Measurements from ENCODE around the gene PLCH2. TPM values are rescaled to one million over a fixed set of nuclear protein-coding genes. Genes with fewer than 3 reads are reported as not detected.
"Not testable (repeated sequence)": the region's sequence is repeated elsewhere in the genome, so short reads cannot be mapped to it uniquely, and the experiment has no call there.

PLCH2 gene
- total RNA-seq, 4 donors from 2014 or later = 1.00 to 7.3 (median 4.6) TPM

- intact Hi-C loops (cut with DNase I; ENCODE audit: low total_unique reads); H3K27me3 ChIP-seq; H3K36me3 ChIP-seq; DNase-seq; H3K4me3 ChIP-seq; H3K9me3 ChIP-seq: not testable (repeated sequence)
- Histone ChIP-seq H3K27ac (peak overlapping the region in 1 of 4 donors; percentile 55), H3K4me1 (peaks cover 29 to 56% (median 43%) of the 10 kb centered on the region in 4 donors)
- in situ Hi-C loops (cut with MboI; ENCODE audit: low pct_ligation_motif_present in 1 of 4, low pct_unique_long_range_greater_than_20kb in 1 of 4, low sequenced_read_pairs in 3 of 4) = loop anchor here in 1 of 4 donors (25.0 kb wide), 1 partner anchor 139 kb away; the partner anchor contains the start of gene PEX10
- WGBS, 2 donors (ENCODE audit: low coverage in 1 of 2) = 75 to 84% methylated on average over 4 to 9 of the region's 9 CpGs
These were observed 75.5 kb downstream of the PLCH2 start for GRCh38 chr1:2551544-2551943.

GRCh38 chr1:2552189-2552588 is 76.1 kb downstream of the PLCH2 start:
- no peak for DNase-seq
- no peak for TF ChIP-seq CTCF (IDR thresholded peaks at IDR 0.05)
- no peak for TF ChIP-seq POLR2A (IDR thresholded peaks at IDR 0.05)
- no peak for TF ChIP-seq POLR2AphosphoS5 (IDR thresholded peaks at IDR 0.05)
- WGBS, 2 donors (ENCODE audit: low coverage in 1 of 2) = 96% methylated on average over 23 of the region's 26 CpGs; no CpG with 5 or more reads in 1 of the 2 donors
- no peak overlapping the region for H3K4me3 ChIP-seq
- in situ Hi-C loops (cut with MboI; ENCODE audit: low pct_ligation_motif_present in 1 of 4, low pct_unique_long_range_greater_than_20kb in 1 of 4, low sequenced_read_pairs in 3 of 4) (loop anchor here in 1 of 4 donors (25.0 kb wide), 1 partner anchor 140 kb away; the partner anchor contains the start of gene PEX10), intact Hi-C loops (cut with DNase I; ENCODE audit: low total_unique reads) (no loop called here)
- H3K36me3 ChIP-seq = no peaks in the 10 kb centered on the region
- peaks cover 31 to 51% (median 42%) of the 10 kb centered on the region in 4 donors for H3K4me1 ChIP-seq
- no peaks in the 10 kb centered on the region for H3K27me3 ChIP-seq
- no peak overlapping the region for H3K27ac ChIP-seq
- no peaks in the 10 kb centered on the region for H3K9me3 ChIP-seq

DNA sequence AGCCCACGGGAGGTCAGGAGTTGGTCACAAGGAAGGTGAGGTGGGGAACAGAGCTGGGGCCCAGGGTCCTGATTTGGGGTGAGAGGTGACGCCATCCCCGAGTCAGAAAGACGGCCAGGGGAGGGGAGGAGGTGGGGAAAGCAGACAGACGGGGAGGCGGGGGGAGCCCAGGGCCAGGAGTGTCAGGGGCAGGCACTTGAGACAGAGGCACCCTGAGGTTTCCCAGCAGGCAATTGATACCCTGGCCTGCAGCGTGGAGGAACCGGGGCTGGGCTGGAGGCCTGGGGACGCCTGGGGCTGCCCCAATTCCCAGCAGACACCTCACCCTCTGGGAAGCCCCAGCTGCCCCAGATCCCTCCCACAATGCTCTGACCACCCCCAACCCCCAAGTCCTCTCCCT is 77.0 kb downstream of the PLCH2 start:
- intact Hi-C loops (cut with DNase I; ENCODE audit: low total_unique reads); H3K27me3 ChIP-seq; H3K27ac ChIP-seq; DNase-seq; H3K4me3 ChIP-seq; H3K9me3 ChIP-seq; H3K36me3 ChIP-seq: not testable (repeated sequence)
- in situ Hi-C loops (cut with MboI; ENCODE audit: low pct_ligation_motif_present in 1 of 4, low pct_unique_long_range_greater_than_20kb in 1 of 4, low sequenced_read_pairs in 3 of 4) = loop anchor here in 1 of 4 donors (25.0 kb wide), 1 partner anchor 141 kb away; the partner anchor contains the start of gene PEX10
- H3K4me1 ChIP-seq = peaks cover 31 to 51% (median 42%) of the 10 kb centered on the region in 4 donors
- 77% methylated on average over 6 of the region's 9 CpGs; no CpG with 5 or more reads in 1 of the 2 donors for WGBS, 2 donors (ENCODE audit: low coverage in 1 of 2)

DNA sequence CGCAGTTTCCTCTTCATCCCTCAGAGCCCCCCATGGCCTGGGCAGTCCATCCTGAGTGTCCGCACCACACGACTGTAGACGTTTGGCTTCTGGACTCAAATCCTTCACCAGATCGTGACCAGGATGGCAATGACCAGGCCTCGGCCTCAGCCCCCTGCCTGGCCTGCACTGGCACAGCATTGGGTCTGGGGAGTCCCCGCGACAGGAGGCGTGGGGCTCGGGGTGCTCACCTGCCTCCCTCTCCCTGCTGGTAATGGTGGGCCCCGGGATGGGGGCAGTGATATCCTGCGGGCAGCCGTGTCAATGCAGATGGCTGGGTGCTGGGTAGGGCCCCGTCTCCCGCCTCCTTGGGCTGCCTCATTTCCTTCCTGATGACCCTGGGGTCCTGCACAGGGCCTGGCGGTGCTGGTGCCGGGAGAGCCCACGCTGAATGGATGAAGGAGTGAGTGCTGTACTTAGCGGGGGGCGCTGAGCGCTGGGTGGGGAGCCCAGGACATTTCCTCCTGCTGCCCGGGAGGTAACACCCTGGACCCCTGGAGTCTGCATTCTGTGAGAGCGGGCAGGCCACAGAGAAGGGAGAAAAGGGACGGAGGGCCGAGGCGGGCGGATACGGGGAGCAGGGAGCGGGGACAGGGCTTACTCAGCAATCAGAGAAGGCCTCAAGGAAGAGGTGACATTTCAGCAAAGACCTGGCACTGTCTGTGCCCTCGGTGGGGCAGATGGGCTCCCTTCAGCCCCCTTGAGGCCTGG is 78.0 kb downstream of the PLCH2 start:
- TF ChIP-seq POLR2AphosphoS5 (IDR thresholded peaks at IDR 0.05) = no peak
- no peak for TF ChIP-seq EP300 (IDR thresholded peaks at IDR 0.05; ENCODE audit: low read depth)
- no peak for TF ChIP-seq CTCF (IDR thresholded peaks at IDR 0.05)
- TF ChIP-seq POLR2A (IDR thresholded peaks at IDR 0.05) = no peak
- no peaks in the 10 kb centered on the region for H3K27me3 ChIP-seq
- H3K4me3 ChIP-seq = no peak overlapping the region
- DNase-seq = no peak
- peak overlapping the region in 1 of 4 donors; percentile 96 for H3K27ac ChIP-seq
- in situ Hi-C loops (cut with MboI; ENCODE audit: low pct_ligation_motif_present in 1 of 4, low pct_unique_long_range_greater_than_20kb in 1 of 4, low sequenced_read_pairs in 3 of 4) = loop anchor here in 1 of 4 donors (25.0 kb wide), 1 partner anchor 142 kb away; the partner anchor contains the start of gene PEX10
- H3K4me1 ChIP-seq = peaks cover 25 to 52% (median 41%) of the 10 kb centered on the region in 4 donors
- H3K36me3 ChIP-seq = no peaks in the 10 kb centered on the region
- no peaks in the 10 kb centered on the region for H3K9me3 ChIP-seq
- intact Hi-C loops (cut with DNase I; ENCODE audit: low total_unique reads) = no loop called here
- 84 to 96% methylated on average over 13 to 30 of the region's 30 CpGs for WGBS, 2 donors (ENCODE audit: low coverage in 1 of 2)

- DNase-seq = peak; percentile 49
- TF ChIP-seq EP300 (IDR thresholded peaks at IDR 0.05; ENCODE audit: low read depth) = no peak
- TF ChIP-seq CTCF (IDR thresholded peaks at IDR 0.05) = peak; percentile 29 to 72 (median 50)
- no peak for TF ChIP-seq POLR2AphosphoS5 (IDR thresholded peaks at IDR 0.05)
- TF ChIP-seq POLR2A (IDR thresholded peaks at IDR 0.05) = no peak
- Histone ChIP-seq H3K27ac (peak overlapping the region; percentile 93 to 96 (median 94)), H3K36me3 (no peaks in the 10 kb centered on the region), H3K4me1 (peaks cover 21 to 50% (median 36%) of the 10 kb centered on the region in 4 donors), H3K4me3 (peak overlapping the region in 3 of 4 donors; percentile 59 to 78 (median 66)), H3K9me3 (no peaks in the 10 kb centered on the region), H3K27me3 (no peaks in the 10 kb centered on the region)
- intact Hi-C loops (cut with DNase I; ENCODE audit: low total_unique reads) (no loop called here), in situ Hi-C loops (cut with MboI; ENCODE audit: low pct_ligation_motif_present in 1 of 4, low pct_unique_long_range_greater_than_20kb in 1 of 4, low sequenced_read_pairs in 3 of 4) (loop anchor here in 1 of 4 donors (25.0 kb wide), 1 partner anchor 143 kb away; the partner anchor contains the start of gene PEX10)
- 47% methylated on average over 18 of the region's 19 CpGs; no CpG with 5 or more reads in 1 of the 2 donors for WGBS, 2 donors (ENCODE audit: low coverage in 1 of 2)
These were observed 78.7 kb downstream of the PLCH2 start for GRCh38 chr1:2554621-2555387.

All from transverse colon (tissue), 4 donors.